Fibroblast of lung (primary cell): Measurements from ENCODE around the gene SNX13. TPM values are rescaled to one million over a fixed set of nuclear protein-coding genes. Genes with fewer than 3 reads are reported as not detected.

Experiments
- DNase-seq, 2 donors: peaks; one replicate each; pipeline versions ENCODE4 v3.0.0 to v3.0.0-alpha.2; 2010; ENCODE audit warnings: low read depth in 2 of 2
- H2AFZ ChIP-seq: 2 replicates; pipeline ENCODE4 v1.5.1; 2012; ENCODE audit warnings: low read length, control low read depth, inconsistent platforms
- H3K27ac ChIP-seq: 2 replicates; pipeline ENCODE4 v1.5.1; 2011; ENCODE audit warnings: low read length, control low read depth; ENCODE audit not compliant: insufficient read depth
- H3K27me3 ChIP-seq: 2 replicates; pipeline ENCODE4 v1.5.1; 2011; ENCODE audit warnings: mild to moderate bottlenecking, low read length; ENCODE audit not compliant: control insufficient read depth, insufficient read depth
- H3K36me3 ChIP-seq: 2 replicates; pipeline ENCODE4 v1.5.1; 2011; ENCODE audit warnings: low read length; ENCODE audit not compliant: control insufficient read depth, insufficient read depth
- H3K4me1 ChIP-seq: 2 replicates; pipeline ENCODE4 v1.5.1; 2011; ENCODE audit warnings: low read length; ENCODE audit not compliant: control insufficient read depth, insufficient read depth; ENCODE audit errors: extremely low read depth
- H3K4me2 ChIP-seq: 2 replicates; pipeline ENCODE4 v1.5.1; 2011; ENCODE audit warnings: low read length, control low read depth; ENCODE audit not compliant: insufficient read depth; ENCODE audit errors: extremely low read depth
- H3K4me3 ChIP-seq, 4 experiments: fragments of 200-600 bp in 1 of 4; sonication (generic) in 1 of 4; replicated peaks in 1 of 4; 2 replicates each; pipeline ENCODE4 v1.5.1; 2011 to 2016; ENCODE audit warnings: low read length in 4 of 4, low read depth in 3 of 4, mild to moderate bottlenecking in 3 of 4, control low read depth in 2 of 4, inconsistent platforms in 1 of 4, mixed read lengths in 1 of 4; ENCODE audit not compliant: insufficient read depth in 1 of 4; ENCODE audit errors: control extremely low read depth in 1 of 4
- H3K79me2 ChIP-seq: 2 replicates; pipeline ENCODE4 v1.5.1; 2012; ENCODE audit warnings: mild to moderate bottlenecking, low read length, inconsistent platforms; ENCODE audit not compliant: control insufficient read depth, insufficient read depth
- H3K9ac ChIP-seq: 2 replicates; pipeline ENCODE4 v1.5.1; 2011; ENCODE audit warnings: mild to moderate bottlenecking, low read length, control low read depth; ENCODE audit not compliant: insufficient read depth
- H3K9me3 ChIP-seq: 2 replicates; pipeline ENCODE4 v1.5.1; 2012; ENCODE audit warnings: low read depth, low read length; ENCODE audit not compliant: control insufficient read depth, insufficient read depth
- H4K20me1 ChIP-seq: 2 replicates; pipeline ENCODE4 v1.5.1; 2011; ENCODE audit warnings: low read length; ENCODE audit not compliant: control insufficient read depth, insufficient read depth; ENCODE audit errors: extremely low read depth
- EZH2 ChIP-seq: IDR thresholded peaks from 2 replicates; pipeline ENCODE4 v1.5.1; 2012; ENCODE audit warnings: low read length, control low read depth, mild to moderate bottlenecking; ENCODE audit errors: missing control alignments
- polyA plus RNA-seq, 2 donors: library from polyadenylated mRNA; depleted of rRNA in 1 of 2; stranded (reverse) in 1 of 2; unstranded in 1 of 2; fragments of >200 nt; gene quantifications; 2 replicates each; pipeline ENCODE4 v1.2.1, GENCODE V29; 2011 to 2012; ENCODE audit warnings: missing spikeins in 1 of 2
- total RNA-seq: library from RNA; depleted of rRNA; stranded (reverse); fragments of >200 nt; gene quantifications from 2 replicates; pipeline ENCODE4 v1.2.1, GENCODE V29; 2014
- TF ChIP-seq, protein P1 (sequence below), 2 donors: IDR thresholded peaks in 1 of 2; conservative IDR thresholded peaks in 1 of 2; 1 replicate in 1 of 2; 2 replicates in 1 of 2; pipeline ENCODE4 v1.5.1; 2011 to 2012; ENCODE audit warnings: low read length in 2 of 2, control low read depth in 1 of 2, inconsistent platforms in 1 of 2, low read depth in 1 of 2, mild to moderate bottlenecking in 1 of 2

The SNX13 gene
- total and polyA plus RNA-seq, 2 donors (not counting 1 experiment from before 2014, with no cell fraction given) = 36.0 to 42.9 TPM

DNA sequence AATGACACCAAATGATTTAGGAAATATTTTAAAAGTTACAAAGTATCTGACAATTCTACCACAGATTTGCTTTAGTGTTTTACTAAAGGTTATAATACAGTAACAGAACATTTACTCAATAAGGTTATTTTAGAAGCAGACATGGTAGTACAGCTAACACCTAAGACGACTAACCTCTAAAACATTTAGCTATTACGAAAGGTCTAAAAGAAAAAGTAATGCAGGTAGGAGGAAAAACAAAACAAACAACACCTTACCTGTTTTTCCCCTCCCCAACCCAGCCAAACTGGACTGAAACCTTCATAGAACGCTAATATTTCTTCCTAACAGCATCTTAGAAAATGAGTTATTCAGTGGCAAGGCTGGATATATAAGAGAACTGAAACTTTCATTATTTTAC is 111.3 kb downstream of the SNX13 start:
- Histone ChIP-seq H3K36me3 (no peaks in the 10 kb centered on the region), H4K20me1 (no peaks in the 10 kb centered on the region), H3K9ac (no peak overlapping the region), H3K79me2 (no peaks in the 10 kb centered on the region), H2AFZ (no peak overlapping the region), H3K4me1 (no peaks in the 10 kb centered on the region), H3K4me3 (no peak overlapping the region), H3K9me3 (no peaks in the 10 kb centered on the region), H3K27me3 (no peaks in the 10 kb centered on the region), H3K4me2 (no peak overlapping the region), H3K27ac (no peak overlapping the region)
- no peak for TF ChIP-seq EZH2
- TF ChIP-seq, protein P1, sequence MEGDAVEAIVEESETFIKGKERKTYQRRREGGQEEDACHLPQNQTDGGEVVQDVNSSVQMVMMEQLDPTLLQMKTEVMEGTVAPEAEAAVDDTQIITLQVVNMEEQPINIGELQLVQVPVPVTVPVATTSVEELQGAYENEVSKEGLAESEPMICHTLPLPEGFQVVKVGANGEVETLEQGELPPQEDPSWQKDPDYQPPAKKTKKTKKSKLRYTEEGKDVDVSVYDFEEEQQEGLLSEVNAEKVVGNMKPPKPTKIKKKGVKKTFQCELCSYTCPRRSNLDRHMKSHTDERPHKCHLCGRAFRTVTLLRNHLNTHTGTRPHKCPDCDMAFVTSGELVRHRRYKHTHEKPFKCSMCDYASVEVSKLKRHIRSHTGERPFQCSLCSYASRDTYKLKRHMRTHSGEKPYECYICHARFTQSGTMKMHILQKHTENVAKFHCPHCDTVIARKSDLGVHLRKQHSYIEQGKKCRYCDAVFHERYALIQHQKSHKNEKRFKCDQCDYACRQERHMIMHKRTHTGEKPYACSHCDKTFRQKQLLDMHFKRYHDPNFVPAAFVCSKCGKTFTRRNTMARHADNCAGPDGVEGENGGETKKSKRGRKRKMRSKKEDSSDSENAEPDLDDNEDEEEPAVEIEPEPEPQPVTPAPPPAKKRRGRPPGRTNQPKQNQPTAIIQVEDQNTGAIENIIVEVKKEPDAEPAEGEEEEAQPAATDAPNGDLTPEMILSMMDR (conservative IDR thresholded peaks at IDR 0.05 in 1 of 2, IDR thresholded peaks at IDR 0.05 in 1 of 2; ENCODE audit: low read depth in 1 of 2, low read length in 2 of 2) = no peak
- no peak for DNase-seq

DNA sequence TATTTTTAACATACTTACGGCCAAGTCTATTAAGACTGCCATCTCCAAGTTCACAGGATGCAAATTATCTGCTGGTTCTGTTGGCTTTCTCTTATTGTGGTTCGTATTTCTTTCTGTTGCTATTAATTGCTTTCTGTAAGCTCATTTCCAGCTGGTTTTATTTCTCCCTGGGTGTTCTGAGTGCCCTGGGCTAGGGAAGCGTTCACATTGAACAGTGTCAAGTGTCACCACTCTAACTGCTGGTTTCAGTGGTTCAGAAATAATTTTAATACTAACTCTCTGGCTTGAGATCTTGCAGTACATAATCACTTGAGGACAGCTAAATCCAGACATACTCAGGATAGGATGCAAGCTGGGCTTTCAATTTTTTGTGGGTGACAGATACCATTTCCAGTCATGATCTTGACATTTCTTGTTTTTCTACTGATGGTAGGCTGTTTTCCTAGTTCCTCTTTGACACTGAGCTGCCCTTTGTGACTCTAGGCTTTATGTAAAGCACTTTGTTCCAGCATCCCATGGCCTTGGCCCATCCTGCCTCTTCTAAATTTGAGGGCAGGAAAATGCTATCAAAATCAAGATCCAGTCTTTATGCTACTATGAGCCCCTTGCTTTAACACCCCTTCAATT is 117.6 kb downstream of the SNX13 start:
- no peak overlapping the region for H3K4me3 ChIP-seq
- H3K4me1 ChIP-seq = no peaks in the 10 kb centered on the region
- no peaks in the 10 kb centered on the region for H3K27me3 ChIP-seq
- H3K27ac ChIP-seq = no peak overlapping the region
- no peak for DNase-seq
- no peak for TF ChIP-seq EZH2
- TF ChIP-seq, protein P1 (conservative IDR thresholded peaks at IDR 0.05 in 1 of 2, IDR thresholded peaks at IDR 0.05 in 1 of 2; ENCODE audit: low read depth in 1 of 2, low read length in 2 of 2) = no peak
- H2AFZ ChIP-seq = no peak overlapping the region
- H3K4me2 ChIP-seq = no peak overlapping the region
- no peaks in the 10 kb centered on the region for H4K20me1 ChIP-seq
- H3K9me3 ChIP-seq = no peaks in the 10 kb centered on the region
- H3K79me2 ChIP-seq = no peaks in the 10 kb centered on the region
- no peak overlapping the region for H3K9ac ChIP-seq
- no peaks in the 10 kb centered on the region for H3K36me3 ChIP-seq

DNA sequence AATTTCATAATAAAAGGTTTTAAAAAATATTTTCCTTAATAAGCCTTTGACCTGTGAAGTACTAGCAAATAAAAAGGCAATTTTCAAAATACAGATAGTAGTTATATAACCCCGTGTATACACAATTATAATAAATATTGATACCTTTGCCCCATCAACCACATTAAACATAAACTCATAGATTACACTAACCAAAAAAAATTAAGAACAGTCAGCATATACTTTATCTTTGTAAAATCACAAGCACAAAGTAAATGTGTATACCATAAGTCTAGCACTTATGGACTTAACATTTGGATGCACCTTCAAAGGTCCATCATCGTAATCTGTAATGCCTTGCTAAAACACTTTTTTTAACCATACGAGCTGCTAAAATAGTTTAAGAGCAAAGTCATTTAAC is 123.4 kb downstream of the SNX13 start:
- Histone ChIP-seq H3K79me2 (no peaks in the 10 kb centered on the region), H3K27me3 (no peaks in the 10 kb centered on the region), H2AFZ (no peak overlapping the region), H3K9me3 (no peaks in the 10 kb centered on the region), H3K36me3 (no peaks in the 10 kb centered on the region), H3K4me3 (no peak overlapping the region), H3K27ac (no peak overlapping the region), H3K4me2 (no peak overlapping the region), H4K20me1 (no peaks in the 10 kb centered on the region), H3K4me1 (no peaks in the 10 kb centered on the region), H3K9ac (no peak overlapping the region)
- no peak for DNase-seq
- TF ChIP-seq EZH2 = no peak
- TF ChIP-seq, protein P1 (conservative IDR thresholded peaks at IDR 0.05 in 1 of 2, IDR thresholded peaks at IDR 0.05 in 1 of 2; ENCODE audit: low read depth in 1 of 2, low read length in 2 of 2) = no peak
